ENCODE measurements around the gene FOXB1. TPM values are rescaled to one million over a fixed set of nuclear protein-coding genes. Genes with fewer than 3 reads are reported as not detected.

The FOXB1 gene
- total and polyA plus RNA-seq, 2 of the 13 experiments (the other 11 are each of a cell fraction or from before 2014, with no cell fraction given): not detected

DNA sequence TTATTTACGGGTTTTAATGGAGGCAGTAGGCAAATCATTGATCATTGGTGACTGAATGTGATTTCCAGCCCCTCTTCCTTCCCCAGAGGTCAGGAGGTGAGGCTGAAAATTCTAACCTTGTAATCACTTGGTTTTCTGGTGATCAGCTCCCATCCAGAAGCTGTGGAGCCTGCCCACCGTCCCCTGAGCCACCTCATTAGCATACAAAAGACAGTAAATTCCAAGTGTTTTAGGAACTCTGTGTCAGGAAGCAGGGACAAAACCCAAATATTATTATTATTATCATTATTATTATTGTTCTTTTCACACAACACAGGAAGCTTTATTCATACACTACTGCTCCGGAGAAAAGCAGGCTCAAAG is 18.2 kb downstream of the FOXB1 start:
- in situ Hi-C loops (cut with HindIII; ENCODE audit: extremely low pct_ligation_motif_present, low pct_unique_long_range_greater_than_20kb): no loop called here
- H3K4me3 ChIP-seq (replicated peaks in 1 of 3; ENCODE audit: insufficient read depth in 1 of 3, low read depth in 2 of 3, low read length in 3 of 3): no peak overlapping the region
- intact Hi-C loops (cut with micrococcal nuclease; ENCODE audit: unreplicated experiment): no loop called here
- 33% methylated on average over 3 of the region's 3 CpGs for WGBS (ENCODE audit: low lambda C conversion rate)
- H3K9ac ChIP-seq (ENCODE audit: insufficient read depth, low read depth, low read length): no peak overlapping the region
- H3K4me2 ChIP-seq (ENCODE audit: low read depth, low read length): no peak overlapping the region
- no peaks in the 10 kb centered on the region for H3K36me3 ChIP-seq (replicated peaks in 1 of 2; ENCODE audit: control insufficient read depth in 1 of 2, insufficient read depth in 2 of 2, low read length in 2 of 2)
- no peaks in the 10 kb centered on the region for H3K9me3 ChIP-seq (ENCODE audit: low read length)
- no TSS peak for BruUV-seq (replicated peaks)
- no peak for TF ChIP-seq THYN1 (CRISPR knock-in tag; IDR thresholded peaks at IDR 0.05; ENCODE audit: borderline replicate concordance, low read depth)
- TF ChIP-seq FOXK2 (IDR thresholded peaks at IDR 0.05): no peak
- no peak overlapping the region for H3K27ac ChIP-seq (ENCODE audit: extremely low read length, insufficient read depth, low read length)
- DNase-seq (ENCODE audit: low spot score) (no peak), ATAC-seq (no peak), FAIRE-seq (no peak)
- POLR2A ChIA-PET: no interaction called here
- no peaks in the 10 kb centered on the region for H3K4me1 ChIP-seq (ENCODE audit: insufficient read depth, low read length)
- no peaks in the 10 kb centered on the region for H3K27me3 ChIP-seq (ENCODE audit: control insufficient read depth in 1 of 2, insufficient read depth in 2 of 2, low read length in 2 of 2)
- H4K20me1 ChIP-seq (ENCODE audit: insufficient read depth, low read length): no peaks in the 10 kb centered on the region
- H2AFZ ChIP-seq (ENCODE audit: low read length): no peak overlapping the region
- no peaks in the 10 kb centered on the region for H3K79me2 ChIP-seq (ENCODE audit: insufficient read depth, low read length)
- CTCF ChIA-PET (ENCODE audit: low intra/inter-chr PET ratio, low total read pairs): no interaction called here

DNA sequence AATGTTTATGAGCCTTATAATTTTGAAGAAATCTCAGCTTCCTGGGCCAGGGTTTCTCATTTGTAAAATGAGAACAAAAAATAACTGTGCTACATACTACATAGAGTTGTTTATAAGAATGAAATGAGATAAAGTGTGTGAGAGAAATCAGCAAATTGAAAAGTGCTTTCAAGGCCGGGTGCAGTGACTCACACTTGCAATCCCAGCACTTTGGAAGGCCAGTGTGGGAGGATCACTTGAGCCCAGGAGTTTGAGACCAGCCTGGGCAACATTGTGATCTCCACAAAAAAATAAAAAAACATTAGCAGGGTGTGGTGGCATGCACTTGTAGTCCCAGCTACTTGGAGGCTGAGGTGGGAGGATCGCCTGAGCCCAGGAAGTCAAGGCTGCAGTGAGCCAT is 22.4 kb downstream of the FOXB1 start:
- ChIA-PET POLR2A (no interaction called here), CTCF (ENCODE audit: low intra/inter-chr PET ratio, low total read pairs) (no interaction called here)
- WGBS (ENCODE audit: low lambda C conversion rate): 29% methylated on average over 2 of the region's 2 CpGs
- no TSS peak for BruUV-seq (replicated peaks)
- H3K36me3 ChIP-seq (replicated peaks in 1 of 2; ENCODE audit: control insufficient read depth in 1 of 2, insufficient read depth in 2 of 2, low read length in 2 of 2): no peaks in the 10 kb centered on the region
- H2AFZ ChIP-seq (ENCODE audit: low read length): no peak overlapping the region
- ATAC-seq (no peak), FAIRE-seq (no peak), DNase-seq (ENCODE audit: low spot score) (no peak)
- no peak overlapping the region for H3K27ac ChIP-seq (ENCODE audit: extremely low read length, insufficient read depth, low read length)
- H3K27me3 ChIP-seq (ENCODE audit: control insufficient read depth in 1 of 2, insufficient read depth in 2 of 2, low read length in 2 of 2): no peaks in the 10 kb centered on the region; a peak in 1 of 5 replicates
- H3K9ac ChIP-seq (ENCODE audit: insufficient read depth, low read depth, low read length): no peak overlapping the region
- H3K9me3 ChIP-seq (ENCODE audit: low read length): no peaks in the 10 kb centered on the region
- no peaks in the 10 kb centered on the region for H3K79me2 ChIP-seq (ENCODE audit: insufficient read depth, low read length)
- in situ Hi-C loops (cut with HindIII; ENCODE audit: extremely low pct_ligation_motif_present, low pct_unique_long_range_greater_than_20kb) (no loop called here), intact Hi-C loops (cut with micrococcal nuclease; ENCODE audit: unreplicated experiment) (no loop called here)
- H3K4me2 ChIP-seq (ENCODE audit: low read depth, low read length): no peak overlapping the region
- no peak overlapping the region for H3K4me3 ChIP-seq (replicated peaks in 1 of 3; ENCODE audit: insufficient read depth in 1 of 3, low read depth in 2 of 3, low read length in 3 of 3)
- H4K20me1 ChIP-seq (ENCODE audit: insufficient read depth, low read length): no peaks in the 10 kb centered on the region
- H3K4me1 ChIP-seq (ENCODE audit: insufficient read depth, low read length): no peaks in the 10 kb centered on the region
- TF ChIP-seq, protein P1, sequence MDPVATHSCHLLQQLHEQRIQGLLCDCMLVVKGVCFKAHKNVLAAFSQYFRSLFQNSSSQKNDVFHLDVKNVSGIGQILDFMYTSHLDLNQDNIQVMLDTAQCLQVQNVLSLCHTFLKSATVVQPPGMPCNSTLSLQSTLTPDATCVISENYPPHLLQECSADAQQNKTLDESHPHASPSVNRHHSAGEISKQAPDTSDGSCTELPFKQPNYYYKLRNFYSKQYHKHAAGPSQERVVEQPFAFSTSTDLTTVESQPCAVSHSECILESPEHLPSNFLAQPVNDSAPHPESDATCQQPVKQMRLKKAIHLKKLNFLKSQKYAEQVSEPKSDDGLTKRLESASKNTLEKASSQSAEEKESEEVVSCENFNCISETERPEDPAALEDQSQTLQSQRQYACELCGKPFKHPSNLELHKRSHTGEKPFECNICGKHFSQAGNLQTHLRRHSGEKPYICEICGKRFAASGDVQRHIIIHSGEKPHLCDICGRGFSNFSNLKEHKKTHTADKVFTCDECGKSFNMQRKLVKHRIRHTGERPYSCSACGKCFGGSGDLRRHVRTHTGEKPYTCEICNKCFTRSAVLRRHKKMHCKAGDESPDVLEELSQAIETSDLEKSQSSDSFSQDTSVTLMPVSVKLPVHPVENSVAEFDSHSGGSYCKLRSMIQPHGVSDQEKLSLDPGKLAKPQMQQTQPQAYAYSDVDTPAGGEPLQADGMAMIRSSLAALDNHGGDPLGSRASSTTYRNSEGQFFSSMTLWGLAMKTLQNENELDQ (CRISPR knock-in tag; IDR thresholded peaks at IDR 0.05; ENCODE audit: borderline replicate concordance): no peak
- TF ChIP-seq ZBTB1 (CRISPR knock-in tag; IDR thresholded peaks at IDR 0.05; ENCODE audit: borderline replicate concordance) (no peak), NAIF1 (CRISPR knock-in tag; IDR thresholded peaks at IDR 0.05; ENCODE audit: borderline replicate concordance) (no peak), ZNF598 (CRISPR knock-in tag; IDR thresholded peaks at IDR 0.05; ENCODE audit: borderline replicate concordance) (no peak), FOXC1 (CRISPR knock-in tag; IDR thresholded peaks at IDR 0.05; ENCODE audit: borderline replicate concordance) (no peak), SMAD9 (CRISPR knock-in tag; IDR thresholded peaks at IDR 0.05) (no peak), JARID2 (CRISPR knock-in tag; IDR thresholded peaks at IDR 0.05; ENCODE audit: insufficient replicate concordance) (no peak), USF2 (IDR thresholded peaks at IDR 0.05; ENCODE audit: low read depth, low read length) (no peak), USF2 (CRISPR knock-in tag; IDR thresholded peaks at IDR 0.05; ENCODE audit: borderline replicate concordance) (no peak), ZNF124 (CRISPR knock-in tag; IDR thresholded peaks at IDR 0.05) (no peak), ZNF264 (CRISPR knock-in tag; IDR thresholded peaks at IDR 0.05) (no peak)
- TF ChIP-seq, protein P2, sequence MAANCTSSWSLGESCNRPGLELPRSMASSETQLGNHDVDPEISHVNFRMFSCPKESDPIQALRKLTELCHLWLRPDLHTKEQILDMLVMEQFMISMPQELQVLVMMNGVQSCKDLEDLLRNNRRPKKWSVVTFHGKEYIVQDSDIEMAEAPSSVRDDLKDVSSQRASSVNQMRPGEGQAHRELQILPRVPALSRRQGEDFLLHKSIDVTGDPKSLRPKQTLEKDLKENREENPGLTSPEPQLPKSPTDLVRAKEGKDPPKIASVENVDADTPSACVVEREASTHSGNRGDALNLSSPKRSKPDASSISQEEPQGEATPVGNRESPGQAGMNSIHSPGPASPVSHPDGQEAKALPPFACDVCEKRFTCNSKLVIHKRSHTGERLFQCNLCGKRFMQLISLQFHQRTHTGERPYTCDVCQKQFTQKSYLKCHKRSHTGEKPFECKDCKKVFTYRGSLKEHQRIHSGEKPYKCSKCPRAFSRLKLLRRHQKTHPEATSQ (CRISPR knock-in tag; IDR thresholded peaks at IDR 0.05; ENCODE audit: borderline replicate concordance): no peak
